ENCODE results near the gene PGLYRP1. TPM values are rescaled to one million over a fixed set of nuclear protein-coding genes. Genes with fewer than 3 reads are reported as not detected.

PGLYRP1 gene
- total RNA-seq, 4 donors from 2014 or later, result not detected

DNA sequence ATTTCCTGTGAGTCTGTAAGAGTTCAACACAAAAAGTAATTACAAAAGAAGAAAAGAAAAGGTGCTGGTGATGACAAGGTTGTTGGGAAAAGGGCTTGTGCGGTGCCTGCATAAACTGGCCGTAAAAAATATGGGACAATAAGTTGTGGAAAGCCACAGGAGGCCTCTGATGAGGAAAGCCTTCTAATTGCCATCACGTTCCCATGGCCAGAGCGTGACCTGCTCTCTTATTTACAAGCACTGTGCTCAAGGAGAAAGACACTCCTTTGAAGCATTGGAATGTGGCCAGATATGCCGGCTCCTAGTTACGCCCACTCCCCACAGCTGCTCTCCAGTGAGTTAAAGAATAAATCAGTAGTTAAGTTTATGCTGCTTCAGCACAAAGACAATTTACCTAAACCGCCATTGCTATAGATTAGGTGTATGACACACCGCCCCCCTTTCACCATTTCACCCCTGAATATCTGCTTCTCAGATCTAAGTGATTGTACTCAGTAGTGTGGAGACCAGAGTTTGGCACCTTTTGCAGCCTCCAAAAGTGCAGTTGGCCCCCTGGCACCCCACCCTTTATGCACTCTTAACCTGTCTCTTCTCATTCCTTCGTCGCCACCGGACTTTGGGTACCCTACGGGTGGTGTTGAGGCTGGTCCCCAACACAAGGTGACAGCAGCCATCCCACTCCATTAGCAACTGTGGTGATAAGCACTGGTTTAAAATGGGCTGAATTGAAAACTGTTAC, 8.1 kb upstream of the PGLYRP1 start:
- in situ Hi-C loops (cut with MboI; ENCODE audit: low sequenced_read_pairs in 4 of 4), result no loop called here
- no peak overlapping the region for H3K27ac ChIP-seq
- H3K36me3 ChIP-seq, result no peaks in the 10 kb centered on the region
- DNase-seq (no peak), ATAC-seq (no peak)
- TF ChIP-seq POLR2A (IDR thresholded peaks at IDR 0.05), result no peak
- TF ChIP-seq, protein P1, sequence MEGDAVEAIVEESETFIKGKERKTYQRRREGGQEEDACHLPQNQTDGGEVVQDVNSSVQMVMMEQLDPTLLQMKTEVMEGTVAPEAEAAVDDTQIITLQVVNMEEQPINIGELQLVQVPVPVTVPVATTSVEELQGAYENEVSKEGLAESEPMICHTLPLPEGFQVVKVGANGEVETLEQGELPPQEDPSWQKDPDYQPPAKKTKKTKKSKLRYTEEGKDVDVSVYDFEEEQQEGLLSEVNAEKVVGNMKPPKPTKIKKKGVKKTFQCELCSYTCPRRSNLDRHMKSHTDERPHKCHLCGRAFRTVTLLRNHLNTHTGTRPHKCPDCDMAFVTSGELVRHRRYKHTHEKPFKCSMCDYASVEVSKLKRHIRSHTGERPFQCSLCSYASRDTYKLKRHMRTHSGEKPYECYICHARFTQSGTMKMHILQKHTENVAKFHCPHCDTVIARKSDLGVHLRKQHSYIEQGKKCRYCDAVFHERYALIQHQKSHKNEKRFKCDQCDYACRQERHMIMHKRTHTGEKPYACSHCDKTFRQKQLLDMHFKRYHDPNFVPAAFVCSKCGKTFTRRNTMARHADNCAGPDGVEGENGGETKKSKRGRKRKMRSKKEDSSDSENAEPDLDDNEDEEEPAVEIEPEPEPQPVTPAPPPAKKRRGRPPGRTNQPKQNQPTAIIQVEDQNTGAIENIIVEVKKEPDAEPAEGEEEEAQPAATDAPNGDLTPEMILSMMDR (IDR thresholded peaks at IDR 0.05 in 4 of 5, conservative IDR thresholded peaks at IDR 0.05 in 1 of 5), result no peak
- H3K27me3 ChIP-seq, result peaks cover 0 to 19% (median 7%) of the 10 kb centered on the region in 3 donors
- H3K4me3 ChIP-seq, result no peak overlapping the region
- H3K9me3 ChIP-seq, result no peaks in the 10 kb centered on the region
- H3K4me1 ChIP-seq, result no peaks in the 10 kb centered on the region
- intact Hi-C loops (cut with DNase I; ENCODE audit: low total_unique reads), result no loop called here

DNA sequence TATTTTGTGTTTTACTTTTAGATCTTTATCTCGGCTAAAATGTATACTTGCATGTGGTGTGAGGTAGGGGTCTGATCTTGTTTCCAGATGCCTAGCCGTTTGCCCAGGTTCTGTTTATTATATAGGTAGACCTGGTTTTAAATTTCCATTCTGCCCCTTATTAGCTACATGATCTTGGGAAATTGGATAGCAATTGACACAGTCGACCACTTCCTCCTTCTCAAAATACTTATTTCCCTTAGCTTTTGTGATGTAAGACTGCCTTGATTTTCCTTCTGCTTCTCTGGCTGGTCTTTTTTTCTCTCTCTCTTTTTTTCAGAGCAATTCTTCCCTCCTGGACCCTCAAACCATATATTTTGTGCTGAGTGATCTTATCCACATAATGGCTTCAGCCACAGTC, 3.0 kb upstream of the PGLYRP1 start:
- DNase-seq (no peak), ATAC-seq (no peak)
- Histone ChIP-seq H3K36me3 (no peaks in the 10 kb centered on the region), H3K4me3 (no peak overlapping the region), H3K27me3 (peaks cover 42 to 48% (median 43%) of the 10 kb centered on the region in 3 donors), H3K9me3 (no peaks in the 10 kb centered on the region), H3K4me1 (no peaks in the 10 kb centered on the region), H3K27ac (no peak overlapping the region)
- intact Hi-C loops (cut with DNase I; ENCODE audit: low total_unique reads), result no loop called here
- in situ Hi-C loops (cut with MboI; ENCODE audit: low sequenced_read_pairs in 4 of 4), result loop anchor here (5.0 to 10.0 kb wide), 3 partner anchors 236 to 241 kb away; no protein-coding TSS in a partner anchor
- TF ChIP-seq, protein P1 (IDR thresholded peaks at IDR 0.05 in 4 of 5, conservative IDR thresholded peaks at IDR 0.05 in 1 of 5), result no peak
- TF ChIP-seq POLR2A (IDR thresholded peaks at IDR 0.05), result no peak

- Histone ChIP-seq H3K4me1 (no peaks in the 10 kb centered on the region), H3K27me3 (peaks cover 42 to 48% (median 43%) of the 10 kb centered on the region in 3 donors), H3K9me3 (no peaks in the 10 kb centered on the region), H3K27ac (no peak overlapping the region), H3K36me3 (no peaks in the 10 kb centered on the region), H3K4me3 (no peak overlapping the region)
- DNase-seq (no peak), ATAC-seq (no peak)
- in situ Hi-C loops (cut with MboI; ENCODE audit: low sequenced_read_pairs in 4 of 4) (loop anchor here in 1 of 4 donors (10.0 kb wide), 1 partner anchor 241 kb away; no protein-coding TSS in a partner anchor), intact Hi-C loops (cut with DNase I; ENCODE audit: low total_unique reads) (no loop called here)
- no peak for TF ChIP-seq POLR2A (IDR thresholded peaks at IDR 0.05)
- TF ChIP-seq, protein P1 (IDR thresholded peaks at IDR 0.05 in 4 of 5, conservative IDR thresholded peaks at IDR 0.05 in 1 of 5), result no peak
These were observed 492 bp upstream of the PGLYRP1 start for GRCh38 chr19:46023311-46023779.

DNA sequence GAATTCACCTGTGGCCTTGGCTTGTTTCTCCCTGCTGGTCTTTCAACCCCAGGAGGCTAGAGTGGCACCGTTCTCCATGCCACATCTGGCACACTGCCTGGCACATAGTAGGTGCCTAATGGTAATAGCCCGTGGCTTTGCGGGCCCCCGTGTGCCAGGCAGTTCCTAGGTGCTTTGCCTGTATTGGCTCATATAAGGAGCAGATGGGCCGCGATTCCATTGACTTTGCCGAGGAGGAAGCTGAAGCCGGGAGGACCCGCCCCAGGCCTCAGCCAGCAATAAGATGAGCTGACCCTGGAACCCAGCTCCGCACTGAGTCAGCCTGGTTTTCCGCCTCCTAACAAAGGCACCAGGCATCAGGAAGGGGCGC, 807 bp downstream of the PGLYRP1 start:
- Histone ChIP-seq H3K4me3 (no peak overlapping the region), H3K36me3 (no peaks in the 10 kb centered on the region), H3K9me3 (no peaks in the 10 kb centered on the region), H3K4me1 (peaks cover 0 to 2% of the 10 kb centered on the region in 2 donors), H3K27ac (no peak overlapping the region), H3K27me3 (peaks cover 42 to 47% (median 43%) of the 10 kb centered on the region in 3 donors)
- no peak for TF ChIP-seq POLR2A (IDR thresholded peaks at IDR 0.05)
- TF ChIP-seq, protein P1 (IDR thresholded peaks at IDR 0.05 in 4 of 5, conservative IDR thresholded peaks at IDR 0.05 in 1 of 5), result no peak
- in situ Hi-C loops (cut with MboI; ENCODE audit: low sequenced_read_pairs in 4 of 4), result loop anchor here in 1 of 4 donors (10.0 kb wide), 1 partner anchor 243 kb away; no protein-coding TSS in a partner anchor
- intact Hi-C loops (cut with DNase I; ENCODE audit: low total_unique reads), result no loop called here
- DNase-seq, result no peak
- no peak for ATAC-seq
